ENCODE results near the gene ALPK1. TPM values are rescaled to one million over a fixed set of nuclear protein-coding genes. Genes with fewer than 3 reads are reported as not detected.

Gene ALPK1
- total RNA-seq, 1 donor from 2014 or later, result 40.1 TPM

DNA sequence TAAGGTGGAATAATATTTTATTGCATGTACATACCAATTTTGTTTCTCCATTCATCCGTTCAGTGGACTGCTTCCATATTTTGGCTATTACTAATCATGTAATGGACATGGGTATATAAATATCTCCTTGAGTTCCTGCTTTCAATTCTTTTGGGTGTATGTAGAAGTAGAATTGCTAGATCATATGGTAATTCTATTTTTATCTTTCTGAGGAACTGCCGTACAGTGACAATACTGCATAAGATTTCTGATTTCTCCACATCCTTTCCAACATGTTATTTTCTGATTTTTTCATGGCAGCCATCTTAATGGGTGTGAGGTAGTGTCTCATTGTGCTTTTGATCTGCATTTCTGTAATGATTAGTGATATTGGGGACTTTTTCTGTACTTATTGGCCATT lies 19.2 kb downstream of the ALPK1 start:
- intact Hi-C loops (cut with DNase I), result no loop called here
- H3K9me3 ChIP-seq, result no peaks in the 10 kb centered on the region
- no peaks in the 10 kb centered on the region for H3K27me3 ChIP-seq (ENCODE audit: low read depth)
- TF ChIP-seq, protein P1, sequence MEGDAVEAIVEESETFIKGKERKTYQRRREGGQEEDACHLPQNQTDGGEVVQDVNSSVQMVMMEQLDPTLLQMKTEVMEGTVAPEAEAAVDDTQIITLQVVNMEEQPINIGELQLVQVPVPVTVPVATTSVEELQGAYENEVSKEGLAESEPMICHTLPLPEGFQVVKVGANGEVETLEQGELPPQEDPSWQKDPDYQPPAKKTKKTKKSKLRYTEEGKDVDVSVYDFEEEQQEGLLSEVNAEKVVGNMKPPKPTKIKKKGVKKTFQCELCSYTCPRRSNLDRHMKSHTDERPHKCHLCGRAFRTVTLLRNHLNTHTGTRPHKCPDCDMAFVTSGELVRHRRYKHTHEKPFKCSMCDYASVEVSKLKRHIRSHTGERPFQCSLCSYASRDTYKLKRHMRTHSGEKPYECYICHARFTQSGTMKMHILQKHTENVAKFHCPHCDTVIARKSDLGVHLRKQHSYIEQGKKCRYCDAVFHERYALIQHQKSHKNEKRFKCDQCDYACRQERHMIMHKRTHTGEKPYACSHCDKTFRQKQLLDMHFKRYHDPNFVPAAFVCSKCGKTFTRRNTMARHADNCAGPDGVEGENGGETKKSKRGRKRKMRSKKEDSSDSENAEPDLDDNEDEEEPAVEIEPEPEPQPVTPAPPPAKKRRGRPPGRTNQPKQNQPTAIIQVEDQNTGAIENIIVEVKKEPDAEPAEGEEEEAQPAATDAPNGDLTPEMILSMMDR (IDR thresholded peaks at IDR 0.05), result no peak
- no peak overlapping the region for H3K27ac ChIP-seq
- DNase-seq, result no peak
- ATAC-seq, result peak; percentile 54 to 62
- no peak overlapping the region for H3K4me3 ChIP-seq
- H3K36me3 ChIP-seq, result no peaks in the 10 kb centered on the region
- peaks cover 4% of the 10 kb centered on the region for H3K4me1 ChIP-seq

DNA sequence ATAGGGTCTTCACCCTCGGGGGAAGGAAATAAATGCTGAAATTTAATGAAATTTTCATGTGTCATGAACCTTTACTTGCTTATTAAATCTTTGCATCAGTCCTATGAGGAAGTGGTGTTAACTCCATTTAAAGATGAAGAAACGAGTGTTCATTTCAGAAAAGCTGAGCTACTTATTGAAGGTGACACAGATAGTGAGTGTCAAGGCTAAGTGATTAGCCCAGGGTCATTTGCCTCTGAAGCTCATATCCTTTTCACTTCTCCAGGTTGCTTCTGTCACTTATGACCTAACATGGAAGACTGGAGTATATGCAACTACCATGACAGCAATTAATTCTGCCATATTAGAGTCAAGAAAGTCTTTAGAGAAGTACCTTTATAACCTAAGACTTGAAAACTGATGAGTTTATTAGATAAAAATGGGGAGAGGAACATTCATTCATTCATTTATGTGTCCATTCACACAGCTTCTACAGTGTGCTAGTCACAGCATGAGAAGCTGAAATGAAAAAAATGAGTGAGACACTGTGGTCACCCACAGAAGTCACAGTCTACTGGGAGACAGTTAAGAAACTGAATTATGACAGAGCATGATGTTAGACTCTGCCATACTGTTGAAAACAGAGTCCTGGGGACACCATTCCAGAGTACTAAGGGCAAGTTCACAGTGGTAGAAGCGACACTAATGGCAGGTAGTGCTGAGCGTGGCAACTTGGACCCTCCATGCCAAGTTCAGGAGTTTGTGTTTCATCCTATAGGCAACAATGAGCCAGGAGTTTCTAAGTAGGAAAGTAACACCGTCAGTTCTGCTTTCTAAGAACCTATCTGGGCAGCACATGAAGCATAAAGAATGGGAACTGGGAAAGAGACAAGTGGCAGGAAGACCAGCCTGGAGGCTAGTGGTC lies 21.3 kb downstream of the ALPK1 start:
- no peaks in the 10 kb centered on the region for H3K9me3 ChIP-seq
- no peak overlapping the region for H3K4me3 ChIP-seq
- DNase-seq (no peak), ATAC-seq (peak in 1 of 2 donors; percentile 30)
- intact Hi-C loops (cut with DNase I), result no loop called here
- H3K4me1 ChIP-seq, result peaks cover 16% of the 10 kb centered on the region
- H3K36me3 ChIP-seq, result no peaks in the 10 kb centered on the region
- TF ChIP-seq, protein P1 (IDR thresholded peaks at IDR 0.05), result no peak
- no peaks in the 10 kb centered on the region for H3K27me3 ChIP-seq (ENCODE audit: low read depth)
- no peak overlapping the region for H3K27ac ChIP-seq

DNA sequence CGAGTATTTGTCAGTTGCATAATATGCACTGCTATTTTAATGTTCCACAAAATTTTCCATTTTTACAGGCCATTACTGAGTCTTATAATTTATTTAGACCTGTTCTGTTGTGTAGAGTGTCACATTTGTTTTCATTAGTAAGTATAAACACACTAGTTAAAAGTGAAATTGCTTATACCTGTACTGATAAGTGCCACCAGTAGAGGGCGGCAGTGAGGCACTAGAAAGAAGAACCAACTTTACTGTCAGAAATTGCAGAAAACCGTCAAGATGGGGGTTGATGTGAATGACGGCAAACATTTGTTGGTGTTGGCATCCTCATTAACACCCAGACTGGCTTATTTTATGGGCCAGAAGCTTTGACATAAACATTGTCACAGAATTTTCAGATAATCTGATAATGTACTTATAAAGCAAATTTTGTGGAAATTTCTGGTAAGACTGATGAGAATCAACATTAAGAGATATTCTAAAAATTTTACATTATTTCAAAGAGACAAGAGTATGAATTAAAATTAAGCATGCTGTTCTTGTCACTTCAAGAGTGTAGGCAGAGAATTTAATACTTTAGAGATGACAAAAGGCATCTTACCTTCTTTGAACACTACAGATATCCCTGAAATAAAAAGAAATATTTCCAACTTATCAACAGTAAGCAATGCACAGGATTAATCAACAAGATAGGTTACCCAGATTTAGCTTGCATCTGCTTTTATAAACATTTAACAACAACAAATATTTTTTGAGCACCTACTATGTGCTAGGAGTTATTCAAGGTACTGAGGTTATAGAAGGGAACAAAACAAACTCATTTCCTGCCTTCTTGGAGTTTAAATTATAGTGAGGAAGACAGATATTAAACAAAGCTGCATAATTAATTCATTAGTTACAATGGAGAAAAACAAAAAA lies 24.9 kb downstream of the ALPK1 start:
- intact Hi-C loops (cut with DNase I), result loop anchor here (10.0 kb wide), 1 partner anchor 203 kb away; no protein-coding TSS in a partner anchor
- DNase-seq, result peak; percentile 70
- no peak overlapping the region for H3K4me3 ChIP-seq
- peak; percentile 70 to 86 for ATAC-seq
- peaks cover 16% of the 10 kb centered on the region for H3K36me3 ChIP-seq
- H3K9me3 ChIP-seq, result no peaks in the 10 kb centered on the region
- no peaks in the 10 kb centered on the region for H3K27me3 ChIP-seq (ENCODE audit: low read depth)
- H3K27ac ChIP-seq, result no peak overlapping the region
- TF ChIP-seq, protein P1 (IDR thresholded peaks at IDR 0.05), result peak; percentile 87
- peaks cover 15% of the 10 kb centered on the region for H3K4me1 ChIP-seq

DNA sequence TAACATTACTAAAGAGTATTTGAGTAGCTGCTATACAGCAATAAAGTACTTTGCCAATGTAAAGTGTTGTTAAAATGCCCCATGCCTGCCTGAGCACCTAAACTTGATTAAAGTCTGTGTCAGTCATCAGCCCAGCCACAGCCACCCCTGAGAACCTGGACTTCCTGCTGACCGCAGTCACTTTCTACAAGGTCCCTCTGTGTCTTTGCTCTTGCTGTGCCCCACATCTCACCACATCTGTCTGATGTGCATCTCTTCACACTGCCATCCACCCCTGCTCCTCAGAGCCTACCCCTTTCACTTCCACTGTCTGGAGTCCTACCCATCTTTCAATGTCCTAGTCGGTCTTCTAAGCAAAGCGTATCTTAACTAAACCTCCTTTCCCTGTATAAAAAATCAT lies 25.7 kb downstream of the ALPK1 start:
- DNase-seq (no peak), ATAC-seq (no peak)
- H3K27ac ChIP-seq, result no peak overlapping the region
- no peaks in the 10 kb centered on the region for H3K27me3 ChIP-seq (ENCODE audit: low read depth)
- intact Hi-C loops (cut with DNase I), result loop anchor here (10.0 kb wide), 1 partner anchor 202 kb away; no protein-coding TSS in a partner anchor
- no peaks in the 10 kb centered on the region for H3K9me3 ChIP-seq
- no peak overlapping the region for H3K4me3 ChIP-seq
- TF ChIP-seq, protein P1 (IDR thresholded peaks at IDR 0.05), result no peak
- H3K36me3 ChIP-seq, result peaks cover 16% of the 10 kb centered on the region
- peaks cover 12% of the 10 kb centered on the region for H3K4me1 ChIP-seq

DNA sequence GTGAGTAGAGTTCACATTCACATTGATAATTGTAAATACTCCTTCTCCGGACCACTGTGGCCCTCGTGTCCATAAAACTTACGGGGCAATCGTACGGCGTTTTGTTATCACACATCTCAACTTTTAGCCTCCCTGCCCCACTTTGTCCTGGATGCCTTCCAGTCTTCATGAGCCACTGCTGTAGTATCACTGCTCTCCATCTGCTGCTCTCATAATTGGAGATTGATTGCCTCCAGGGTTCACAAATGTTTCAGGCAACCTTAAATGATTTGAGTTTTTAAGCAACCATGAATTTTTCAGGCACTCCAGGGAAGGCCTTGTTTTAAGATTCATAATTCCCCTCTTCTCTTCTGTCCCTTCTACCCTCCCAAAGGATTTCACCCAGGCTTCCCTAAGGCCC lies 28.4 kb downstream of the ALPK1 start:
- H3K27ac ChIP-seq, result no peak overlapping the region
- DNase-seq (no peak), ATAC-seq (no peak)
- no peaks in the 10 kb centered on the region for H3K27me3 ChIP-seq (ENCODE audit: low read depth)
- peaks cover 16% of the 10 kb centered on the region for H3K36me3 ChIP-seq
- TF ChIP-seq, protein P1 (IDR thresholded peaks at IDR 0.05), result no peak
- H3K9me3 ChIP-seq, result no peaks in the 10 kb centered on the region
- intact Hi-C loops (cut with DNase I), result loop anchor here (10.0 kb wide), 1 partner anchor 199 kb away; no protein-coding TSS in a partner anchor
- peaks cover 12% of the 10 kb centered on the region for H3K4me1 ChIP-seq
- H3K4me3 ChIP-seq, result no peak overlapping the region
